T-helper 2 cell (primary cell): Measurements from ENCODE around the gene SLC19A1.
A peak's percentile ranks its signal among the peaks of the same experiment; 100 is the strongest.

ENCODE experiments used
- DNase-seq, 5 experiments: peaks; one replicate each; pipeline versions ENCODE4 v3.0.0 to v3.0.0-alpha.2; 2012 to 2022

The SLC19A1 gene

DNA sequence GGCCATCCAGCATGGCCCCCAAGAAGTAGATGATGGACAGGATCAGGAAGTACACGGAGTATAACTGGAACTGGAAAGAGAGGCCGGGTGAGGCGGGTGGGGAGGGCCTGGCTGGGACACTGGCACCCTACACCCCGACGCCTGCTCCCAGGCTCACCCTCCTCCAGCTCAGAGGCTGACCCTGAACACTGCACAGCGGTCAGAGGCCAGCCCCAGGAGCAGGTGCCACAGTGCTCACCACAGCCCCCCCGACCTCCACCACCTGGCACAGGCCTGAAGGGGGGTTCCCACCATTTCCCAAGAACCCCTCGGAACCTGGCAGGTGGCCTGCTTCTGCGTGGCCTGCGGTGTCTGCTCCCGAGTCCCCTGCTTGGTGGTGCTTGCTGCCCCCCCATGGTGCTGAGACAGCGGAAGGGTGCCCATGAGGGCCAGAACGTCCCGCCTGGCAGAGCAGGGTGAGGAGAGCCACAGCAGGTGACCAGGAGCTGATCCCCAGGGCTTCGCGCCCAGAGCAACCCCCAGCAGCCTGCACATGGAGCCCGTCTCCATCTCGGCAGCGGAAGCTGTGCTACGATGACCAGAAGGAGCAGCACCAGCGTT, 26.1 kb downstream of the SLC19A1 start:
- DNase-seq, result no peak

DNA sequence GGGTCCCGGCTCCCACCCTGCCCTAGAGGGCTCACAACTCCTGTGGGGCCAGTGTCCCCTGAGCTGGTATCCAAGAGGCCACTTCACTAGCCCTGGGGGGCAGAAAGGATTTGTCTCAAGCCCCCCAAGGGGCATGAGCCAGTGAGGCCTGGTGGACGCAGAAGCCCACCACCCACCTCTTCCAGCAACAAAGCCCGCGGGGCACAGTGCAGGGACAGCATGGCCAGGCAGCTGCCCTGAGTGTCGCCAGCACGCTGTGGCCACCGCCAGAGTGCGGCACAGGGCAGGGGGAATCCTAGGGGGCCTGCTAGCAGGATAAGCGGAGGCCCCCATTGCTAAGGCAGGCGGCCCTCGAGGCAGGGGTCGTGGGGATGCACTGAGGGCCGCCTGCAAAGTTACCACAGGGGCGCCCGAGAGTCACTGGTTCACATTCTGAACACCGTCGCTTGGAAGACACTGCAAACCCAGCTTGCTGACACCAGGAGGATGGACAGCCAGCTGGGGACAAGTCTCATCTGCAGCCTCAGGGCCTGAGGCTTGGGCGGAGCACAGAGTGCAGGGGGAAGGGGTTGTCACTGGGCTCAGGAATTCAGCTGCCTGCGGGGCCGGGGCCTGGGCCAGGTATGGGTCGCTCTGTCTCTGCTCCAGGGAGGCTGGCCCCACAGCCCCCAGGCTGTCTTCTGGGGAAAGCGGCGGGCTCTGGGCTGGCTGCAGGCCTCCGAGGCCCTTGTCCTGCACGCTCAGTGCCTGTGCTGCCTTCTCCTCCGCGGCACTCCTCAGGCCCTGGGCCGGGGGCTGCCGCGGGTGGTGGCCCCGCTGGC, 26.8 kb downstream of the SLC19A1 start:
- DNase-seq, result no peak

DNA sequence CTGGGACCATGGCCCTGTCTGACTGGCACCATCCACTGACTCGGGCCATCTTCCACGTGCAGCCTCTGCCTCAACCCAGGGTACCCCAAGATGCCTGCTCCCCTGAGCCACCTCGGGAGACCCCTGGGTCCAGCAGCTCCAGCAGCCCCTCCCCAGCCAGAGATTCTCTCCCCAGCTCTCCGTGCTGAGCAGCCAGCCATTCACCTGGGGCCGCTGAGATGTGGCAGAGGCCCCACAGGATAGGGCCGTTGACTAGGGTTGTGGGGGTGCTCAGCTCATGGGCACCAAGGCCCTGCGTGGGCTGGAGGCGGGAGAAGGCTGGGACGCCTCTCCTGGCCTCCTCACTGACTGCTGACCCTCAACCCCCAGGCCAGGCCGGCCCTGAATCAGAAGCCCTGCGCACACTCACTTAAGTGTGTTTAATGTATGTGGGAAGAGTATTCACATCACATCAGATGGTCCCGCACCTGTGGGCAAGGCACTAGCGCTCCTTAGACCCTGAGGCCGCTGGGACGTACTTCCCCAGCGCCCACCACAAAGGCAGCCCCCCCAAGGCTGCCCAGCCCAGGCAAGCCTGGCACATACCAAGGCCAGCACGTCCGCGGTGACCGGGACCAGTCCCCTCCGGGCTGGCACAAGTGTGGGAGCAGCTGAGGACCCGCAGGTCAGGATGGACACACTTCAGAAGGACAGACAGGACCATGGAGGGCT, 27.8 kb downstream of the SLC19A1 start:
- DNase-seq, result no peak

DNA sequence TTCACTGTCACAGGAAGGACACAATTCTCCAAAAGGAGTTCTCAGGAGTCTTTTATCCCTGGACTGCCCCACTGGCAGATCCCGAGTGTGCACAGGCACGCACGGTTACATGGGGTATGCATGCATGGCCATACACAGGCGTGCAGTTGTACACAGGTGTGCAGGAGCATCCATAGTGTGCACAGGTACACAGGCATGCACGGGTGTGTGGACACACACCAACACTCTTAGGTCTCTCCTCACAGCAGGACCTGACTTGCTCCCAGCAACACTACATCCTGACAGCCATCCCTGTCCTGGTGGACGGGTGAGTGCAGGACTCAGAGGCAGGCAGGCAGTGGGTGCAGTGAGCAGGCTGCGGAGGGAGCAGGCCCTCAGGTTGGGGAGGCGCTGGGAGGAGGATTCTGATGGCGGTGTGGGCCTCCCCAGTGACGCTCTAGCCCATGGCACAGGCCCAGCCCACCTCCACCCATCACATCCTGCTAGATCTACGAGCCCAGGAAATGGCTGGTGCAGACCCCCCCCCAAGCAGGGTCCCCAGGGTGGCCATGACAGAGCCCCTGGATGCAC, 28.4 kb downstream of the SLC19A1 start:
- DNase-seq, result no peak

DNA sequence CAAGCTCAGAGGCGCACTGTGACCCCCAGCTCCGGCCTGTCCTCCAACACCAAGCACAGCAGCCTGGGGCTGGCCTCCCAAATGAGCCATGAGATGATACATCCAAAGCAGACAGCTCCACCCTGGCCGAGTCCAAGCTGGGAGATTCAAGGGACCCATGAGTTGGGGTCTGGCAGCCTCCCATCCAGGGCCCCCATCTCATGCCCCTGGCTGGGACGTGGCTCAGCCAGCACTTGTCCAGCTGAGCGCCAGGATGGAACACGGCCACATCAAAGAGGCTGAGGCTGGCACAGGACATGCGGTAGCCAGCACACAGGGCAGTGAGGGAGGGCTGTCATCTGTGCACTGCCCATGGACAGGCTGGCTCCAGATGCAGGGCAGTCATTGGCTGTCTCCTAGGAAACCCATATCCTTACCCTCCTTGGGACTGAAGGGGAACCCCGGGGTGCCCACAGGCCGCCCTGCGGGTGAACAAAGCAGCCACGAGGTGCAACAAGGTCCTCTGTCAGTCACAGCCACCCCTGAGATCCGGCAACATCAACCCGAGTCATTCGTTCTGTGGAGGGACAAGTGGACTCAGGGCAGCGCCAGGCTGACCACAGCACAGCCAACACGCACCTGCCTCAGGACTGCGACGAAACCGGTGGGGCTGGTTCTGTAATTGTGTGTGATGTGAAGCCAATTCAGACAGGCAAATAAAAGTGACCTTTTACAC, 29.1 kb downstream of the SLC19A1 start:
- DNase-seq, result peak in 1 of 5 experiments; percentile 25

DNA sequence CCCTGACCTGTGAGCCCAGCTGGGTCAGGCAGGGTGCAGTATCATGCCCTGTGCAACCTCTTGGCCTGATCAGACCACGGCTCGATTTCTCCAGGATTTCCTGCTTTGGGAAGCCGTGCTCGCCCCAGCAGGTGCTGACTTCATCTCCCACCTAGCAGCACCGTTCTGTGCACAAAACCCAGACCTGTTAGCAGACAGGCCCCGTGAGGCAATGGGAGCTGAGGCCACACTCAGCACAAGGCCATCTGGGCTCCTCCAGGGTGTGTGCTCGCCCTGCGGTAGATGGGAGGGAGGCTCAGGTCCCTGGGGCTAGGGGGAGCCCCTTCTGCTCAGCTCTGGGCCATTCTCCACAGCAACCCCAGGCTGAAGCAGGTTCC, 29.6 kb downstream of the SLC19A1 start:
- no peak for DNase-seq

DNA sequence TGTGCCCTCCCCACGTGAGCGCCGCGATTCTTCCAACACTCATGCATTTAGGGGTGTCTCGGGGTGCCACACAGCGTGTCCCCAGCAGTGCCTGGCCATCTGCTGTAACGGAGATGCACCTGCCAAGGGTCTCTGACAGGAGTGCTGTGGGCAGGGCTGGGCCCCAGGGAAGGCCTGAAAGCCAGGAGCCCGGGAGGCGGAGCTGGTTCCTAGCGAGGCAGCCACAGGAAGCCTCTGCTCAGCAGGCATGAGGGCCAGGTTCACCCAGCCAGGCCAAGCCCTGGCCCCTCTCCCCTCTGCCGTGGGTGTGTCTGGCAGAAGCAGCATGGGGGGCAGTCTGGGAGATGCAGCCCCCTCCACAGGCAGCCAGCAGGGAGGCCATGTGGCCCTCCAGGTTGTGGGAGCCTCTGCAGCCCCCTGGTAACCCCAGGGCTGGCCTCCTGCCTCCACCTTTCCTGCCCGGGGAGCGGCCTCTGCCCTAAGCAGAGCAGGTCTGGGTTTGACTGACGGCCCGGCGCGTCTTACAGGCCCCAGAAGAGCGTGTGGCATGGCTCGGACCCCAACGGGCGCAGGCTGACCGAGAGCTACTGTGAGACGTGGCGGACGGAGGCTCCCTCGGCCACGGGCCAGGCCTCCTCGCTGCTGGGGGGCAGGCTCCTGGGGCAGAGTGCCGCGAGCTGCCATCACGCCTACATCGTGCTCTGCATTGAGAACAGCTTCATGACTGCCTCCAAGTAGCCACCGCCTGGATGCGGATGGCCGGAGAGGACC, 30.4 kb downstream of the SLC19A1 start:
- DNase-seq, result no peak

DNA sequence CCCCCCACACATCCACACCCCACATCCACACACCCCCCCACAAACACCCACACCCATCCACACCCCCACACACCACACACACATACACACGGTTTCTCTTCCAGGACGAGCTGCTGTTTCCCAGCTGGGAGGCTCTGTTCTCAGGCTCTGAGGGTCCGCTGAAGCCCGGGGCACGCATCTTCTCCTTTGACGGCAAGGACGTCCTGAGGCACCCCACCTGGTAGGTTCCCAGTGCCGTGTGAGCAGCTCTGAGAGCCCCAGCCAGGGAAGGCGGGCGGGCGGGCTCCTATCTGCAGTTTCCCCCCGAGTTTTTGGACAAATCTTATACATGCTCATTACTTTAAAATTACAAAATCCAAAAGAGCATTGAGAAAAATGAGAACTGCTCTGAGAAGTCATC, 31.2 kb downstream of the SLC19A1 start:
- no peak for DNase-seq

DNA sequence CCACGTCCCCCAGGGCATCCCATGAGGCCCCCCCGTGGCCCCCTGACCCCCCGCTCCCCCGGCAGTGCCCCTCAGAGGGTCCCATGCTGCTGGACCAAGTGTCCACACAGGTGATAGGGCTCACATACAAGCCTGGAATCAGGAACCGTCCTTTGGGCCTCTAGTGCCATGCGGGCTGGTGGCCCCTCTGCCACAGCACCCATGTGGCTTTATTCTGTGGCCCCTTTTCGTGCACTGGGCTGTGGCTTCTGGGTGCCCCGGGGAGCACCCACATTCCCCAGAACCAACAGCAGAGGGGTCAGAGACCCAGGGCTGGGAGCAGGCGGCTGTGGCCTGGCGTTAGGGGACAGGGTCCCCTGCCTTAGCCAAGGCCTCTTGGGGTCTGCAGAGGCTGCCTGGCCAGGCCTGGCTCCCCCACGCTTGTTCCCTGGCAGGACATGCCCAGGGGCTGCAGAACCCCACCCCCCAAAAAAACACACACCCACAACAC, 31.7 kb downstream of the SLC19A1 start:
- DNase-seq, result no peak

DNA sequence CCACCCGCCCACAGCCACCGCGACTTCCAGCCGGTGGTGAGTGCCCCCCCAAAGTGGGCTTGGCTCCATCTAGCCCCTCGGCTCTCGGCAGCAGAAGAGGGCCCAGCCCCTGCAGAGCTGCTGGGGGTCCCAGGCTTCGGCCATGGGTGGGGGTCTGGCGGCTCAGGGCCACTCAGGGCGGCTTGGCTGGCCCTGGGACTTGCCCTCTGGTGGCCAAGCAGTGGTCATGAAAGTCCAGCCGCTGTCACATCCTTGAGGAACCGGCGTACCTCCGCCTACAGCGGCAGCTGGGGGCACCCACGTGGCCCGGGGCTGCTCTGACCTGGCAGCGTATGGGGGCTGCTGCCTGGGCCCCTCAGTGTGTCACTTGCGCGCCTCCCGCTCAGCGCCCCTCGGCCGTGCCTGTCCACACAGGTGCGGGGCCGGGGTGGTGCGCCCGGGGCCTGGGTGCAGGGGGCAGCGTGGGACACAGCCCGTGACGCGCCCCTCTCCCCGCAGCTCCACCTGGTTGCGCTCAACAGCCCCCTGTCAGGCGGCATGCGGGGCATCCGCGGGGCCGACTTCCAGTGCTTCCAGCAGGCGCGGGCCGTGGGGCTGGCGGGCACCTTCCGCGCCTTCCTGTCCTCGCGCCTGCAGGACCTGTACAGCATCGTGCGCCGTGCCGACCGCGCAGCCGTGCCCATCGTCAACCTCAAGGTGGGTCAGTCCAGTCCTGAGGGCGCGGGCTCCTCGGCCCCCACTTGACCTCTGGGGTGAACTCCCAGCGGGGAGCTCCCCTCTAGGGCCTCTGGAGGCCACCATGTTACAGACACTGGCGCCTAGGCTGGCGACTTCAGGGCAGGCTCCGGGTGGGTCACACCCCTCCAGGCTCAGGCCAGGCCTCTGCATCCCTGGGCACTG, 32.4 kb downstream of the SLC19A1 start:
- DNase-seq, result no peak

DNA sequence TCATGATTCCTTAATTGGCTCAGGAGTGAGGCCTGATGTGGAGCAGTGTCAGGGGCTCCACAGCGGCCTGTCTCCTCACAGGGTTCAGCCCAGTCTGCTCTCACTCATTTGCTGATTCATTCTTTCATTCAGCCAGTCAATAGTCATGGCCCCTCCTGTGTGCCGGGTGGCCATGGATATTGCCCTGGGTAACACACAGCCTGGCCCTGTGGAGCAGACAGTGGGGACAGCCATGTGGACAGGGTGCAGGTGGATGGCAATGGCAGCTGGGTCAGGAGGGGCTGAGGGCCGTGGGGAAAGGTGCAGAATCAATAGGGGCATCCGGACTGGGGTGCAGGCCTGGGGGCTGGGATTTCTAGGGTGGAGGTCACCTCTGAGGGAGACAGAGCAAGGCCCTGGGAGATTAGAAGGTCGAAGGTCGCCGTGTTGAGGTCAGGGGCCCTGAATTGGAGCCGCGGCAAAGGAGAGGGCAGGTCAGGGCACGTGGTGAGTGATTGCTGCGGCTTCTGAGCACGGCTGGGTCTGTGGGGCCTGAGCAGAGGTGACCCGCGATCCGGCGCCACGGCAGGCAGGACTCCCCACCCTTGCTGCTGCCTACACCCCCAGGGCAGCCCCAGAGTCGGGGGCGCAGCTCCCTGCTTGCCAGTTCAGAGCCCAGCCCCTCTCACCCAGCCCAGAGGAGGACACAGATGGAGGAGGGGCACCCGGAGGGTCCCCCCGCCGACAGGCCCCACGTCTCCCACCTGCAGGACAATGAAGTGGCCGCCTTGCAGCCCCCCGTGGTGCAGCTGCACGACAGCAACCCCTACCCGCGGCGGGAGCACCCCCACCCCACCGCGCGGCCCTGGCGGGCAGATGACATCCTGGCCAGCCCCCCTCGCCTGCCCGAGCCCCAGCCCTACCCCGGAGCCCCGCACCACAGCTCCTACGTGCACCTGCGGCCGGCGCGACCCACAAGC, 33.4 kb downstream of the SLC19A1 start:
- DNase-seq, result peak in 1 of 5 experiments; percentile 4

DNA sequence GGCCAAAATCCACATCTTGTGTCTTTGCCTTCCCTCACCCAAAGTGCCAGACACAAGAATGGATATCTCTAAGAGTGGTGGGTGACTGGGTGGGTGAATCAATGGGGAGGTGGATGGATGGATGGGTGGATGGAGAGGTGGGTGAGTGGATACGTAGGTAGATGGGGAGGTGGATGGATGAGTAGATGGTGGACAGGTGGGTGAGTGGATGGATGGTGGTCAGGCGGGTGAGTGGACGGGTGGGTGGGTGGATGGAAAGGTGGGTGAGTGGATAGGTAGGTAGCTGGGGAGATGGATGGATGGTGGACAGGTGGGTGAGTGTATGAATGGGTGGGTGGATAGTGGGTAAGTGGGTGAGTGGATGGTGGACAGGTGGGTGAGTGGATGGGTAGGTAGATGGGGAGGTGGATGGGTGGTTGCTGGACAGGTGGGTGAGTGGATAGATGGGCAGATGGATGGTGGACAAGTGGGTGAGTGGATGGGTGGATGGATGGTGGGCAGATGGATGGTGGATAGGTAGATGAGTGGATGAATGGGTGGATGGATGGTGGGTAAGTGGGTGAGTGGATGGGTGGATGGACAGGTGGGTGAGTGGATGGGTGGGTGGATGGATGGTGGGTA, 34.2 kb downstream of the SLC19A1 start:
- DNase-seq, result no peak

DNA sequence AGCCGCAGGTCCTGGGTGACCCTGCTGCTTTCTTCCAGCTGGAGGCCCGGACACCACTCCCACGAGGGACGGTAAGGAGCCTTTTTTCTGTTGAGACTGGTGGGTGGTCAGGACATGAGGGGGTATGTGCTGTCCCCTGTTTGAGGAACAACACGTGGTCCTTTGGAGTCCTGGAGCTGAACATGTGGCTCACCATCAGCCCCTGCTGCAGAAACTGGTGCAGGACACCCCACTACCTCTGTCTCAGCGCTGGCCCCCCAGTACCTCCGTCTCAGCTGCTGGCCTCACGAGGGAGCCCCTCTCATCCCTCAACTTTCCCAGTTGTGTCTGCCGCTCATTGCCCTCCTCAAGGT, 34.7 kb downstream of the SLC19A1 start:
- no peak for DNase-seq

DNA sequence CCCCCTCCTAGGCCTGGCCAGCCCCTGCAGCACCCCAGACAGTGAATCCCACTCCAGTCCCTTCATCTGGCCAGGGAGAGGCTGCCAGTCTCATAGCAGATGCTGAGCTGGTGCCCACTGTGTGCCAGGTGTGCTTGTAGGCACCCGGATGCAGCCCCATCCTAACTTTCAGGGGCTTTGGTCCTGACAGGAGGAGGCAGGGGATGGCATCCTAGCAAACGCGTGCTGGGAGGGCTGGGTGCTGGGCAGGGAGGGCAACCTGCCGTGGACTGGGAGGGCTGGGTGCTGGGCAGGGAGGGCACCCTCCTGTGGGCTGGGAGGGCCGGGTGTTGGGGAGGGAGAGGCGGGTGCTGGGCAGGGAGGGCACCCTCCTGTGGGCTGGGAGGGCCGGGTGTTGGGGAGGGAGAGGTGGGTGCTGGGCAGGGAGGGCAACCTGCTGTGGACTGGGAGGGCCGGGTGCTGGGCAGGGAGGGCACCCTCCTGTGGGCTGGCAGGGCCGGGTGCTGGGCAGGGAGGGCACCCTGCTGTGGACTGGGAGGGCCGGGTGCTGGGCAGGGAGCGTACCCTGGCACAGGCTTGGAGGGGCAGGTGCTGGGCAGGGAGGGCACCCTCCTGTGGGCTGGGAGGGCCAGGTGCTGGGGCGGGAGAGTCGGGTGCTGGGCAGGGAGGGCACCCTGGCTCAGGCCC, 35.3 kb downstream of the SLC19A1 start:
- DNase-seq, result peak in 1 of 5 experiments; percentile 5

DNA sequence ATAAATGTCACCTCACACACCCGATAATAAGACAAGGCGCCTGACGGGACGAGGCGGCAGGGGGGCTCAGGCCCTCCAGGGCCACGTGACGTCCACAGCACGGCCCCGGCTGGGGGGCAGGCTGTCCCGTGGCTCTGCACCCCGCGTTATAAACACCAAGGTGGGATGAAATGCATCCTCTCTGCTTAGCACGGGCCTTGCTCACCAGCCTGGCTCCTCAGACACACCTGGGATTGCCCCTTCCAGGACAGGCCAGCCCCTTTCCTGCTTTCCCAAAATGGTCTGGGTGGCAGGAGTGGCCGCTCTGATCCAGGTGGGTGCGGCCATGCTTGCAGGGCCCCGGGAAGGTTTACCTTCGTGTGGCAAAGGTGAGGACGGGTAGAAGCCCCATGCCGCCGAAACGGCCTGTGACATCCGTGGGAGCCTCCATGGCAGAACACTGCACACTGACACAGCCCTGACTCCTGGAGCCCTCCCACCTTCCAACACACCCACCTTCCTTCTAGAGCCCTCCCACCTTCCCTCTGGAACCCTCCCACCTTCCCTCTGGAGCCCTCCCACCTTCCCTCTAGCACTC, 35.9 kb downstream of the SLC19A1 start:
- DNase-seq, result peak in 1 of 5 experiments; percentile 5

DNA sequence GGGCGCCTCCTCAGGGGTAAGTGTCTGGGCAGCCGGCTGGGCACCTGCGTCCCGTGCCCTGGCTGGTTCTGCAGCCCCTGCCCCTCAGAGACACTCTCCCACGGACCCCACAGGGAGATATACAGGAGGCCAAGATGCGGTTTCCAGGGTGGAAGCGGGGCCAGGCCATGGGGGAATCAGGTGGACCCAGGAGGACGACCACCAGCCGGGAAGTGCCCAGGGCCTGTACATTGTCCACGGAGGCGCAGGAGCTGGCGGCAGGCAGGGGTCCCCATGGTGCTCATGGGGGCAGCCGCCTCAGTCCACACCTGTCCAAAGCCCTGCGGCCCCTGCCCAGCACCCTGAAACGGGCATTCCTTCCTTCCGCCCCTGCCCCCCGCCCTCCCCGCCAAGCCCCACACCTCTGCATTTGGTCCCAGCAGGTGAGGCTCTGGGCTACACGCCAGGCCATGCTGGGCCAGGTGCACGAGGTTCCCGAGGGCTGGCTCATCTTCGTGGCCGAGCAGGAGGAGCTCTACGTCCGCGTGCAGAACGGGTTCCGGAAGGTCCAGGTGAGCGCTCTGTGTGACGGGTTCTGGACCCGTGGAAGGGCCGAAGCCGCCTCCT, 36.7 kb downstream of the SLC19A1 start:
- DNase-seq, result peak in 1 of 5 experiments; percentile 6
